IMR-90 (cell line): ENCODE results near the gene NACA. TPM values are rescaled to one million over a fixed set of nuclear protein-coding genes. Genes with fewer than 3 reads are reported as not detected.

Experiments
- ATAC-seq: fragments of 200-7000 bp; cut with Tn5 transposase; 2 replicates; pipeline ENCODE4 v1.9.1; 2020; ENCODE audit warnings: low read depth, mild to moderate bottlenecking, moderate library complexity
- Bru-seq: library from RNA; stranded (reverse); fragments of 400-500 nt; gene quantifications from one replicate; lab custom pipeline; 2021; lab: Mats Ljungman, UMichigan
- BruChase-seq, 2 experiments: library from RNA; stranded (reverse); fragments of 400-500 nt; gene quantifications; one replicate each; lab custom pipeline; 2021; lab: Mats Ljungman, UMichigan
- BruUV-seq: library from RNA; stranded (reverse); fragments of 400-500 nt; replicated peaks from 2 replicates; lab custom pipeline; 2021; lab: Mats Ljungman, UMichigan
- CTCF ChIA-PET: fragments of 300-600 bp; formaldehyde crosslinking; extraction: SDS; loops from one replicate; lab custom pipeline; 2021; ENCODE audit warnings: antibody characterized with exemption; lab: Yijun Ruan, JAX
- POLR2A ChIA-PET: fragments of 300-600 bp; sonication (Branson Sonifier 250); formaldehyde crosslinking; loops from one replicate; lab custom pipeline; 2022; ENCODE audit warnings: antibody characterized with exemption; ENCODE audit not compliant: unreplicated experiment; lab: Charles Lee
- DNase-seq: peaks from one replicate; pipeline ENCODE4 v3.0.0; 2013
- H2AFZ ChIP-seq: replicated peaks from 2 replicates; pipeline ENCODE3; 2013; ENCODE audit warnings: low read length, mild to moderate bottlenecking; ENCODE audit not compliant: poor library complexity
- H2AK5ac ChIP-seq: 2 replicates; pipeline ENCODE4 v1.6.1; 2013; ENCODE audit warnings: low read depth, low read length, inconsistent platforms
- H2AK9ac ChIP-seq: replicated peaks from 2 replicates; pipeline ENCODE3; 2013; ENCODE audit warnings: mild to moderate bottlenecking, low read depth, low read length, moderate library complexity; ENCODE audit not compliant: poor library complexity
- H2BK120ac ChIP-seq: 2 replicates; pipeline ENCODE4 v1.6.1; 2013; ENCODE audit warnings: low read depth, low read length, inconsistent platforms
- H2BK15ac ChIP-seq: 3 replicates; pipeline ENCODE4 v1.6.1; 2013; ENCODE audit warnings: low read depth, low read length, inconsistent platforms
- H2BK20ac ChIP-seq: 2 replicates; pipeline ENCODE4 v1.6.1; 2013; ENCODE audit warnings: low read depth, mild to moderate bottlenecking, inconsistent platforms, low read length, moderate library complexity
- H2BK5ac ChIP-seq: 2 replicates; pipeline ENCODE4 v1.6.1; 2013; ENCODE audit warnings: mild to moderate bottlenecking, low read depth, low read length, inconsistent platforms; ENCODE audit not compliant: poor library complexity, severe bottlenecking
- H3K14ac ChIP-seq: replicated peaks from 2 replicates; pipeline ENCODE4 v1.6.1; 2013; ENCODE audit warnings: low read depth, low read length, inconsistent platforms
- H3K18ac ChIP-seq: 2 replicates; pipeline ENCODE4 v1.6.1; 2013; ENCODE audit warnings: low read depth, low read length, control low read depth
- H3K23ac ChIP-seq: 2 replicates; pipeline ENCODE4 v1.6.1; 2013; ENCODE audit warnings: low read depth, low read length, inconsistent platforms
- H3K27ac ChIP-seq: 2 replicates; pipeline ENCODE4 v1.5.1; 2013; ENCODE audit warnings: mild to moderate bottlenecking, control low read depth, low read length; ENCODE audit not compliant: insufficient read depth
- H3K27me3 ChIP-seq: 2 replicates; pipeline ENCODE4 v1.6.1; 2013; ENCODE audit warnings: low read length; ENCODE audit not compliant: control insufficient read depth, insufficient read depth
- H3K36me3 ChIP-seq: 2 replicates; pipeline ENCODE4 v1.6.1; 2013; ENCODE audit warnings: low read length, mixed read lengths; ENCODE audit not compliant: control insufficient read depth, insufficient read depth
- H3K4ac ChIP-seq: 2 replicates; pipeline ENCODE4 v1.6.1; 2013; ENCODE audit warnings: low read depth, low read length, inconsistent platforms
- H3K4me1 ChIP-seq: 2 replicates; pipeline ENCODE4 v1.6.1; 2013; ENCODE audit warnings: low read length, mixed read lengths; ENCODE audit not compliant: control insufficient read depth, insufficient read depth
- H3K4me2 ChIP-seq: 2 replicates; pipeline ENCODE4 v1.6.1; 2013; ENCODE audit warnings: low read depth, mild to moderate bottlenecking, control low read depth, low read length, moderate library complexity
- H3K4me3 ChIP-seq: 2 replicates; pipeline ENCODE4 v1.5.1; 2013; ENCODE audit warnings: low read depth, mild to moderate bottlenecking, control low read depth, low read length, moderate library complexity; ENCODE audit not compliant: insufficient read depth
- H3K56ac ChIP-seq: 2 replicates; pipeline ENCODE4 v1.6.1; 2013; ENCODE audit warnings: low read length, inconsistent platforms; ENCODE audit not compliant: insufficient read depth; ENCODE audit errors: extremely low read depth
- H3K79me1 ChIP-seq, 2 experiments: 2 replicates each; pipeline ENCODE4 v1.6.1; 2013; ENCODE audit warnings: low read length in 2 of 2, inconsistent platforms in 1 of 2, low read depth in 1 of 2
- H3K9ac ChIP-seq: 2 replicates; pipeline ENCODE4 v1.6.1; 2013; ENCODE audit warnings: low read depth, low read length, control low read depth
- H3K9me1 ChIP-seq: 2 replicates; pipeline ENCODE4 v1.6.1; 2013; ENCODE audit warnings: low read length, inconsistent platforms; ENCODE audit not compliant: insufficient read depth
- H3K9me3 ChIP-seq: 2 replicates; pipeline ENCODE4 v1.6.1; 2013; ENCODE audit warnings: low read length; ENCODE audit not compliant: control insufficient read depth, insufficient read depth
- H4K20me1 ChIP-seq: 2 replicates; pipeline ENCODE4 v1.6.1; 2013; ENCODE audit warnings: low read length, inconsistent platforms; ENCODE audit not compliant: insufficient read depth
- H4K5ac ChIP-seq: 2 replicates; pipeline ENCODE4 v1.6.1; 2013; ENCODE audit warnings: mild to moderate bottlenecking, low read depth, low read length, control low read depth
- H4K8ac ChIP-seq, 2 experiments: 2 replicates each; pipeline ENCODE4 v1.6.1; 2013; ENCODE audit warnings: low read depth in 2 of 2, low read length in 2 of 2, control low read depth in 1 of 2, inconsistent platforms in 1 of 2
- H4K91ac ChIP-seq: 2 replicates; pipeline ENCODE4 v1.6.1; 2013; ENCODE audit warnings: low read depth, low read length, inconsistent platforms; ENCODE audit not compliant: insufficient read depth
- BHLHE40 ChIP-seq: fragments of 150-350 bp; IDR thresholded peaks from 2 replicates; pipeline ENCODE4 v1.6.1; 2016; ENCODE audit warnings: mild to moderate bottlenecking, low read depth, low read length
- CEBPB ChIP-seq: IDR thresholded peaks from 2 replicates; pipeline ENCODE4 v1.6.1; 2012; ENCODE audit warnings: low read depth, low read length, improper control_type of control experiment
- MAZ ChIP-seq: IDR thresholded peaks from 2 replicates; pipeline ENCODE4 v1.6.1; 2012; ENCODE audit warnings: low read depth, mild to moderate bottlenecking, low read length, improper control_type of control experiment, moderate library complexity, borderline replicate concordance
- MXI1 ChIP-seq: IDR thresholded peaks from 2 replicates; pipeline ENCODE4 v1.6.1; 2012; ENCODE audit warnings: low read depth, mild to moderate bottlenecking, low read length, moderate library complexity, borderline replicate concordance
- POLR2A ChIP-seq: IDR thresholded peaks from 2 replicates; pipeline ENCODE4 v1.6.1; 2012; ENCODE audit warnings: mild to moderate bottlenecking, low read depth, low read length
- RAD21 ChIP-seq: IDR thresholded peaks from 2 replicates; pipeline ENCODE4 v1.6.1; 2012; ENCODE audit warnings: low read length, improper control_type of control experiment
- RFX5 ChIP-seq: IDR thresholded peaks from 2 replicates; pipeline ENCODE4 v1.8.0; 2012; ENCODE audit warnings: low read depth, mild to moderate bottlenecking, low read length, moderate library complexity
- WGBS, 2 experiments: methylation state at CpG; one replicate each; pipeline versions ENCODE4 v1.1.5 to v1.1.7; 2013; ENCODE audit warnings: missing lambda C conversion rate in 2 of 2; ENCODE audit not compliant: insufficient read length in 1 of 2; ENCODE audit errors: extremely low coverage in 2 of 2; 5-methylcytosine and 5-hydroxymethylcytosine counted together
- dilution Hi-C: fragments of 300-500 bp; cut with HindIII; formaldehyde crosslinking; loops from one replicate; pipeline ENCODE4 v1.14.3; 2018; ENCODE audit warnings: low sequenced_read_pairs; ENCODE audit not compliant: unreplicated experiment
- in situ Hi-C: fragments of 300-500 bp; cut with MboI; formaldehyde crosslinking; loops from 3 replicates; pipeline ENCODE4 v1.14.3; 2019; ENCODE audit warnings: low sequenced_read_pairs, inconsistent platforms, mixed read lengths
- intact Hi-C: fragments of 100-400 bp; cut with micrococcal nuclease; formaldehyde crosslinking; loops from 2 replicates; pipeline ENCODE4 v1.10.0; 2022
- long read RNA-seq: library from polyadenylated mRNA; unstranded; transcript quantifications from one replicate; pipeline ENCODE4 v2.0.0, GENCODE V29; 2021; ENCODE audit not compliant: unreplicated experiment
- polyA plus RNA-seq, 3 experiments: library from polyadenylated mRNA; depleted of rRNA; stranded (reverse); fragments of >200 nt; gene quantifications; 2 replicates each; pipeline ENCODE4 v1.2.3, GENCODE V29; 2012; ENCODE audit warnings: low replicate concordance in 1 of 3
- total RNA-seq: library from RNA; depleted of rRNA; stranded (reverse); fragments of >200 nt; gene quantifications from 2 replicates; pipeline ENCODE4 v1.2.3, GENCODE V29; 2012; rRNA removed
- TF ChIP-seq, protein P1 (sequence below): fragments of 150-350 bp; IDR thresholded peaks from 2 replicates; pipeline ENCODE4 v1.6.1; 2016; ENCODE audit warnings: low read depth, mild to moderate bottlenecking, low read length, moderate library complexity, borderline replicate concordance

Gene NACA
- 1,223 and 1,512 TPM in 2 replicates for total RNA-seq
- polyA plus RNA-seq (2012; rRNA removed), result 587 and 662 TPM in 2 replicates
- 249 and 281 TPM in 2 replicates for polyA plus RNA-seq (2012; cell fraction: cytosol; rRNA removed)
- 74.3 and 201 TPM in 2 replicates for polyA plus RNA-seq (2012; cell fraction: nucleus; rRNA removed; ENCODE audit: low replicate concordance)
- Bru-seq, nascent RNA, result percentile 95 among the genes with signal in this experiment
- percentile 95 among the genes with signal in this experiment for BruChase-seq, experiment 1, labeled RNA remaining after a 6-hour chase
- percentile 90 among the genes with signal in this experiment for BruChase-seq, experiment 2, labeled RNA remaining after a 2-hour chase
- long read RNA-seq, transcript NACA-204 (8 exons, 802 nt), result minor isoform, 13 of 421 reads
- long read RNA-seq, transcript NACA-202 (8 exons, 1,059 nt), result minor isoform, 31 of 421 reads
- long read RNA-seq, transcript NACA-201 (8 exons, 2,690 nt), result major isoform, 327 of 421 reads
- long read RNA-seq, partial matches to known transcripts, result 41 of 421 reads
- long read RNA-seq, other reads (novel, unspliced or antisense), result 8 of 421 reads

- no peaks in the 10 kb centered on the region for H3K9me3 ChIP-seq
- H3K79me1 ChIP-seq, result peaks cover 0 to 36% of the 10 kb centered on the region in 2 experiments; a peak in 3 of 4 replicates
- ChIA-PET CTCF (interaction anchor here (1.1 kb wide), 1 partner anchor 88 kb away, joined by 4 read pairs; no protein-coding TSS in a partner anchor), POLR2A (interaction anchor here (0.7 to 1.2 kb wide), 6 partner anchors 13 to 96 kb away, joined by 3 to 7 read pairs (median 4); partner anchors contain the start of gene PTGES3)
- 0 out of 3 replicates have a peak within 1 kb of the TSS, but pooled peaks have one; percentile 4 for H2BK15ac ChIP-seq
- peaks cover 24% of the 10 kb centered on the region for H3K9me1 ChIP-seq
- H4K5ac ChIP-seq, result peak within 1 kb of the TSS; percentile 80
- no peak within 1 kb of the TSS for H2BK20ac ChIP-seq
- H3K36me3 ChIP-seq, result peaks cover 20% of the 10 kb centered on the region
- H2AFZ ChIP-seq, result peak within 1 kb of the TSS; percentile 91
- H3K4ac ChIP-seq, result peak within 1 kb of the TSS; percentile 99
- peaks cover 5% of the 10 kb centered on the region for H3K4me1 ChIP-seq
- dilution Hi-C loops (no loop called here), intact Hi-C loops (loop anchor here (1.0 to 2.0 kb wide), 3 partner anchors 37 to 96 kb away; partner anchors contain the start of gene PTGES3), in situ Hi-C loops (no loop called here)
- peak within 1 kb of the TSS; percentile 83 for H2BK5ac ChIP-seq
- H3K14ac ChIP-seq, result peak within 1 kb of the TSS; percentile 99
- H3K4me3 ChIP-seq, result peak within 1 kb of the TSS; percentile 80
- BruUV-seq, result no TSS peak
- H2BK120ac ChIP-seq, result peak within 1 kb of the TSS; percentile 58
- H2AK9ac ChIP-seq, result peak within 1 kb of the TSS; percentile 100
- peak within 1 kb of the TSS; percentile 98 for H2AK5ac ChIP-seq
- H3K27me3 ChIP-seq, result no peaks in the 10 kb centered on the region
- peak within 1 kb of the TSS; percentile 96 for H3K9ac ChIP-seq
- 0% methylated on average over 30 of the region's 46 CpGs; no CpG with 5 or more reads in 1 of the 2 experiments for WGBS, 2 experiments
- TF ChIP-seq BHLHE40 (peak; percentile 47; the same call in 1 of the 2 replicates), CEBPB (peak; percentile 32; the same call in 1 of the 2 replicates), RFX5 (no peak; the same call in 1 of the 2 replicates), RAD21 (no peak; the same call in 1 of the 2 replicates), MXI1 (peak; percentile 94), MAZ (peak; percentile 77; the same call in 1 of the 2 replicates), POLR2A (peak; percentile 97)
- TF ChIP-seq, protein P1, sequence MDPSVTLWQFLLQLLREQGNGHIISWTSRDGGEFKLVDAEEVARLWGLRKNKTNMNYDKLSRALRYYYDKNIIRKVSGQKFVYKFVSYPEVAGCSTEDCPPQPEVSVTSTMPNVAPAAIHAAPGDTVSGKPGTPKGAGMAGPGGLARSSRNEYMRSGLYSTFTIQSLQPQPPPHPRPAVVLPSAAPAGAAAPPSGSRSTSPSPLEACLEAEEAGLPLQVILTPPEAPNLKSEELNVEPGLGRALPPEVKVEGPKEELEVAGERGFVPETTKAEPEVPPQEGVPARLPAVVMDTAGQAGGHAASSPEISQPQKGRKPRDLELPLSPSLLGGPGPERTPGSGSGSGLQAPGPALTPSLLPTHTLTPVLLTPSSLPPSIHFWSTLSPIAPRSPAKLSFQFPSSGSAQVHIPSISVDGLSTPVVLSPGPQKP, result no peak
- H4K91ac ChIP-seq, result peak within 1 kb of the TSS; percentile 96
- H4K20me1 ChIP-seq, result peaks cover 40% of the 10 kb centered on the region
- H3K4me2 ChIP-seq, result peak within 1 kb of the TSS; percentile 95
- peak; percentile 93 for ATAC-seq
- DNase-seq, result peak; percentile 98
- H3K27ac ChIP-seq, result peak within 1 kb of the TSS; percentile 76
- peak within 1 kb of the TSS; percentile 96 for H3K23ac ChIP-seq
- peak within 1 kb of the TSS; percentile 92 to 93 for H4K8ac ChIP-seq
- peak within 1 kb of the TSS; percentile 98 for H3K56ac ChIP-seq
- peak within 1 kb of the TSS; percentile 40 for H3K18ac ChIP-seq
These were observed at the start of gene NACA for GRCh38 chr12:56724972-56725722. TSS of gene NACA (minus strand) at chr12:56725299. CDS start at chr12:56724521, 778 bp downstream.
